Amniotic epithelial cell (primary cell): Measurements from ENCODE around the gene SOX21.

Experiments
- DNase-seq: peaks from one replicate; pipeline ENCODE4 v3.0.0-alpha.2; 2010; ENCODE audit warnings: low read depth

SOX21 gene

DNA sequence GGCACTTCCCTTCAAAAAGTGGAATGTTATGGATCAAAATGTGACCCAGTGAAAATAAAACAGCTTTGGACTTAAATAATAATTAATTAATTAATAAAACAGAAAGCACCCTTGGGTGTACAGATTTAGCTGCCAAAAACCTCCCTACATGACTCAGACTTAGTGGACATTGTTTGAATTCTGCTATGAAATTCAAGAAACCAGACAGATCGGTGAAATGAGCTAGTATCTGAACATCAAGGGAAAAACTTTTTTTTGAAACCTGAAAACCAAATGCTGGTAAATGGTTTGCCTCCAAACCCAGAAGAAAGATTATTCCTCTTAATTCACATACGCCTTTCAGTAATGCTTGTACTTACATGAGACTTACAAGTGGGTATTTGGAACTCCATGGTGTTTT lies 33.5 kb downstream of the SOX21 start:
- no peak for DNase-seq

GRCh38 chr13:94677799-94678198 lies 34.5 kb downstream of the SOX21 start:
- DNase-seq: no peak

- peak; percentile 40 for DNase-seq
These were observed 37.6 kb downstream of the SOX21 start for GRCh38 chr13:94674609-94675348.

GRCh38 chr13:94673851-94674250 lies 38.5 kb downstream of the SOX21 start:
- no peak for DNase-seq

- no peak for DNase-seq
These were observed 39.9 kb downstream of the SOX21 start for GRCh38 chr13:94672400-94672799.

- DNase-seq: no peak
These were observed 45.2 kb downstream of the SOX21 start for GRCh38 chr13:94667190-94667589.

DNA sequence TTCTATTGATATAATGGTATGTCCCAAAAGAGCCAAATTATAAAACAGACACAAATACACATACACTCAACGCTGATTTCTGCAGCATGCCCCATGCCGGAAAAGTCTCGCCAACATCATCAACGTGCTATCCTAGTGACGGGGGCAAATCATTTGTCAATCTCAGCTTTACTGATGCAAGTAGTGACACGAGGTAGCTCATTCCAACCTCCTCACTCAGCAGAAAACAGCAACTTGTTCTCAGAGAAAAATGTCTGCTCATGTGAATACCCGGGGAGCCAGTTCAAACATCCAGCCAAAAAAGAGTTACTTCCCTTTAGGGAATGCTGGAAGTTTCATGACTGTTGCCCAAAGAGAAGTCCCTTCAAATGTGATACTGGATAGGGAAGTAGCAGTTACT lies 46.3 kb downstream of the SOX21 start:
- no peak for DNase-seq

GRCh38 chr13:94664889-94665288 lies 47.5 kb downstream of the SOX21 start:
- no peak for DNase-seq

DNA sequence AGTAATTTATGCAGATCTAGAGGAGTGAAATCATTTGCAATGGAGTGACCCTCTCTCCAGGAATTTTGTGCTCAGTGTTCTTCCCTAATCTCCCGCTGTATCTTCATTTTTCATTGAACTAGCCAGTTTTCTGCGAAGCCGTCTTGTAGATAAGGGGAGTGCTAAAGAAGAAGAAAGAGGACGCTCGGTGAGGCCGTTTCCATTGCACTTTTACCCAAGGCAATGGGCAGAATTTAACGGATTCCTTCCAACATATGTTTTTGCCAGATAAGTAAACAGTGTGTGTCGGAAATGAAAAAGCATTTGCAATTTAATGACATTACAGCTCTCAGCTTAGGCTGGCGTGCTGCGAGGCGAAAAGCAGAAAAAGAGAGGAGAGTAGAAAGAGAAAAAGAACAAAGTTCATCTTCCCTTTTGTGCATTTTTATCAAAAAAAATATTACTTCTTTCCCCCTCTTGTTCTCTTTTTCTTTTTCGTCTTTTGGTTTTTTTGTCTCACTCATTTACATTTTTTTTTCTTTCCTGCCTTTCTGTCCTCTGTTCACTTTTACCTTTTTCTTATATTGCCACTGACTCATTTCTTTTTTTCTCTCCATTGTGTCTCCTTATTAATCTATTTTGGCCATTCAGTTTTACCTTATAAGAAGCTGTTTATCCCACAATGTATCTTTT lies 49.9 kb downstream of the SOX21 start:
- no peak for DNase-seq

GRCh38 chr13:94661406-94661805 lies 50.9 kb downstream of the SOX21 start:
- DNase-seq: no peak

DNA sequence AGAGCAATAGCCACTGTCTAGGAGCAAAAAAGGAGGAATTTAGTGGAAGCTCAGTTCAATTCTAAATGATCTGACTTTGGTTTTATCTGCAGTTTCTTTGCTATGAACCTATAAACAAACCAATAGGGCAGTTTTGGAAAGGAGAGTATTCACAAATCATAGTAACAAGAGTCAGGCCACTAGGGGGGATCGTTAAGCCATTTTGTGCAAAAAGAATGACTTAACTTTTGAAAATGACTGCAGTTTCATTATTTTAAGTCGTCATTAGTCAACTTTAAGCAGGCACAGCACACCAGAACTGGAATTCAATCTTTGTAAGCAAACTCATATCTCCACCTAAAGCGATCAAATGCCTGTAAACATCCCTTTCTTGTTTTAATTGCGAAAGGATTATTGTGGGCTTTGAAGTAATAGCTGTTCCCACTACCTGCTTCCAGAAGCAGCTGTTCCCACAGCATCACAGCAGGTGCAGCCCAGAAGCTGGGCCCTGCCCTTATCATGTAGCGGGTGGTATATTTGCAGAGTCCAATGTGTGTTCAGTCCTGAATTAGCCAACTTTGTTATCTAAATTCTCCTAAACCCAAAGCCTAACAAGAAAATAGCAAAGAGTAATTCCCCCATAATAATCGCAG lies 51.5 kb downstream of the SOX21 start:
- no peak for DNase-seq
